Panc1 (cell line): Measurements from ENCODE around the gene TMEM8B. TPM values are rescaled to one million over a fixed set of nuclear protein-coding genes. Genes with fewer than 3 reads are reported as not detected.

Experiments
- ATAC-seq: fragments of 200-7000 bp; cut with Tn5 transposase; 2 replicates; pipeline ENCODE4 v1.9.1; 2020; ENCODE audit warnings: mild to moderate bottlenecking, moderate library complexity
- BruUV-seq: library from RNA; stranded (reverse); fragments of 400-500 nt; replicated peaks from 2 replicates; lab custom pipeline; 2021; lab: Mats Ljungman, UMichigan
- CTCF ChIA-PET: fragments of 300-600 bp; sonication (Branson Sonifier 250); formaldehyde crosslinking; loops from one replicate; lab custom pipeline; 2022; ENCODE audit warnings: antibody characterized with exemption; lab: Charles Lee
- POLR2A ChIA-PET: fragments of 300-600 bp; sonication (Branson Sonifier 250); formaldehyde crosslinking; loops from one replicate; lab custom pipeline; 2022; ENCODE audit warnings: antibody characterized with exemption; lab: Charles Lee
- DNase-seq: peaks from one replicate; pipeline ENCODE4 v3.0.0-alpha.2; 2010; ENCODE audit warnings: low read depth, low spot score
- H3K27ac ChIP-seq: 2 replicates; pipeline ENCODE4 v1.5.1; 2011; ENCODE audit warnings: mild to moderate bottlenecking, low read length, inconsistent platforms
- H3K27me3 ChIP-seq: fragments of 200-500 bp; sonication (Bioruptor generic); 2 replicates; pipeline ENCODE4 v1.6.0; 2014; ENCODE audit warnings: low read length, inconsistent platforms; ENCODE audit not compliant: control insufficient read depth, insufficient read depth
- H3K36me3 ChIP-seq: fragments of 200-500 bp; sonication (Bioruptor generic); 2 replicates; pipeline ENCODE4 v1.5.1; 2014; ENCODE audit warnings: inconsistent platforms, mild to moderate bottlenecking, low read length, moderate library complexity; ENCODE audit not compliant: control insufficient read depth, insufficient read depth
- H3K4me1 ChIP-seq: 2 replicates; pipeline ENCODE4 v1.5.1; 2011; ENCODE audit warnings: inconsistent platforms, mild to moderate bottlenecking, low read length, moderate library complexity; ENCODE audit not compliant: control insufficient read depth, insufficient read depth
- H3K4me3 ChIP-seq, 2 experiments: 2 replicates each; pipeline ENCODE4 v1.5.1; 2011 to 2012; ENCODE audit warnings: low read depth in 2 of 2, low read length in 2 of 2, mild to moderate bottlenecking in 2 of 2, inconsistent platforms in 1 of 2, moderate library complexity in 1 of 2
- H3K9me3 ChIP-seq: fragments of 200-500 bp; sonication (Bioruptor generic); 2 replicates; pipeline ENCODE4 v1.5.1; 2014; ENCODE audit warnings: low read depth, mild to moderate bottlenecking, inconsistent platforms, low read length, moderate library complexity; ENCODE audit not compliant: control insufficient read depth, insufficient read depth
- POLR2AphosphoS5 ChIP-seq: IDR thresholded peaks from 2 replicates; pipeline ENCODE4 v1.6.1; 2012; ENCODE audit warnings: mild to moderate bottlenecking, low read depth, low read length, moderate library complexity
- SIN3A ChIP-seq: IDR thresholded peaks from 2 replicates; pipeline ENCODE4 v1.6.1; 2012; ENCODE audit warnings: low read depth, mild to moderate bottlenecking, low read length, moderate library complexity, borderline replicate concordance; ENCODE audit not compliant: insufficient read depth
- TCF7L2 ChIP-seq: IDR thresholded peaks from 2 replicates; pipeline ENCODE4 v1.6.1; 2011; ENCODE audit warnings: mild to moderate bottlenecking, low read depth, low read length, inconsistent platforms
- in situ Hi-C: cut with HindIII; loops from 2 replicates; pipeline ENCODE4 v1.10.0; 2016; ENCODE audit warnings: low sequenced_read_pairs, low pct_unique_long_range_greater_than_20kb
- intact Hi-C: fragments of 100-400 bp; cut with micrococcal nuclease; formaldehyde crosslinking; loops from one replicate; pipeline ENCODE4 v1.10.0; 2022; ENCODE audit not compliant: unreplicated experiment
- total RNA-seq: library from RNA; stranded (reverse); gene quantifications from one replicate; pipeline ENCODE4 v1.2.1, GENCODE V29; 2021; ENCODE audit not compliant: unreplicated experiment
- TF ChIP-seq, protein P1 (sequence below), 2 experiments: IDR thresholded peaks; 2 replicates each; pipeline ENCODE4 v1.6.1; 2011 to 2012; ENCODE audit warnings: low read depth in 2 of 2, control low read depth in 1 of 2, low read length in 1 of 2, mild to moderate bottlenecking in 1 of 2, moderate library complexity in 1 of 2; ENCODE audit not compliant: insufficient read depth in 1 of 2
- TF ChIP-seq, protein P2 (sequence below): fragments of 450-650 bp; IDR thresholded peaks from 2 replicates; pipeline ENCODE4 v1.5.1; 2017; ENCODE audit warnings: mild to moderate bottlenecking

TMEM8B gene
- total RNA-seq, 1 experiment from 2014 or later: 7.9 TPM

DNA sequence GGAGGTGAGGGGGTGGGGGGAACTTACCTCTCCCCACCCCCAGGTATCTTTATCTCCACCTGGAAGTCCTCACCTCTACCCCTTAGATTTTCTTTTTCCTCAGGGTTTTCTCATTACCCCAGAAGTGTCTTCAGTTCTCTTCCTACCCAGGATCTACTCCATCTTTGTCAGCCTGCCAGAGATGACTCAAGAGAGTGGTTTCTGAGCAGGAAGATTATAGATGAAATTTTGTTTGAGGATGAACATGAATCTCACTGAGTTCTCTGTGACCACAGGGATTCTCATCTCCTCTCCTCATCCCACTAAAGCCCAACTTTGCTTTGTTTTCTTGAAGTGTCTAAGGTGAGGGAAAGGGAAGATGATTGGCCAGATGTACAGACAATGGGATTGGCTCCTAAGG is 9.0 kb upstream of the TMEM8B start:
- in situ Hi-C loops (no loop called here), intact Hi-C loops (no loop called here)
- ChIA-PET POLR2A (no interaction called here), CTCF (no interaction called here)
- TF ChIP-seq POLR2AphosphoS5: no peak
- TF ChIP-seq SIN3A: no peak
- TF ChIP-seq, protein P1, sequence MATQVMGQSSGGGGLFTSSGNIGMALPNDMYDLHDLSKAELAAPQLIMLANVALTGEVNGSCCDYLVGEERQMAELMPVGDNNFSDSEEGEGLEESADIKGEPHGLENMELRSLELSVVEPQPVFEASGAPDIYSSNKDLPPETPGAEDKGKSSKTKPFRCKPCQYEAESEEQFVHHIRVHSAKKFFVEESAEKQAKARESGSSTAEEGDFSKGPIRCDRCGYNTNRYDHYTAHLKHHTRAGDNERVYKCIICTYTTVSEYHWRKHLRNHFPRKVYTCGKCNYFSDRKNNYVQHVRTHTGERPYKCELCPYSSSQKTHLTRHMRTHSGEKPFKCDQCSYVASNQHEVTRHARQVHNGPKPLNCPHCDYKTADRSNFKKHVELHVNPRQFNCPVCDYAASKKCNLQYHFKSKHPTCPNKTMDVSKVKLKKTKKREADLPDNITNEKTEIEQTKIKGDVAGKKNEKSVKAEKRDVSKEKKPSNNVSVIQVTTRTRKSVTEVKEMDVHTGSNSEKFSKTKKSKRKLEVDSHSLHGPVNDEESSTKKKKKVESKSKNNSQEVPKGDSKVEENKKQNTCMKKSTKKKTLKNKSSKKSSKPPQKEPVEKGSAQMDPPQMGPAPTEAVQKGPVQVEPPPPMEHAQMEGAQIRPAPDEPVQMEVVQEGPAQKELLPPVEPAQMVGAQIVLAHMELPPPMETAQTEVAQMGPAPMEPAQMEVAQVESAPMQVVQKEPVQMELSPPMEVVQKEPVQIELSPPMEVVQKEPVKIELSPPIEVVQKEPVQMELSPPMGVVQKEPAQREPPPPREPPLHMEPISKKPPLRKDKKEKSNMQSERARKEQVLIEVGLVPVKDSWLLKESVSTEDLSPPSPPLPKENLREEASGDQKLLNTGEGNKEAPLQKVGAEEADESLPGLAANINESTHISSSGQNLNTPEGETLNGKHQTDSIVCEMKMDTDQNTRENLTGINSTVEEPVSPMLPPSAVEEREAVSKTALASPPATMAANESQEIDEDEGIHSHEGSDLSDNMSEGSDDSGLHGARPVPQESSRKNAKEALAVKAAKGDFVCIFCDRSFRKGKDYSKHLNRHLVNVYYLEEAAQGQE (IDR thresholded peaks at IDR 0.05; ENCODE audit: insufficient read depth in 1 of 2, low read depth in 2 of 2, low read length in 1 of 2): no peak
- TF ChIP-seq, protein P2, sequence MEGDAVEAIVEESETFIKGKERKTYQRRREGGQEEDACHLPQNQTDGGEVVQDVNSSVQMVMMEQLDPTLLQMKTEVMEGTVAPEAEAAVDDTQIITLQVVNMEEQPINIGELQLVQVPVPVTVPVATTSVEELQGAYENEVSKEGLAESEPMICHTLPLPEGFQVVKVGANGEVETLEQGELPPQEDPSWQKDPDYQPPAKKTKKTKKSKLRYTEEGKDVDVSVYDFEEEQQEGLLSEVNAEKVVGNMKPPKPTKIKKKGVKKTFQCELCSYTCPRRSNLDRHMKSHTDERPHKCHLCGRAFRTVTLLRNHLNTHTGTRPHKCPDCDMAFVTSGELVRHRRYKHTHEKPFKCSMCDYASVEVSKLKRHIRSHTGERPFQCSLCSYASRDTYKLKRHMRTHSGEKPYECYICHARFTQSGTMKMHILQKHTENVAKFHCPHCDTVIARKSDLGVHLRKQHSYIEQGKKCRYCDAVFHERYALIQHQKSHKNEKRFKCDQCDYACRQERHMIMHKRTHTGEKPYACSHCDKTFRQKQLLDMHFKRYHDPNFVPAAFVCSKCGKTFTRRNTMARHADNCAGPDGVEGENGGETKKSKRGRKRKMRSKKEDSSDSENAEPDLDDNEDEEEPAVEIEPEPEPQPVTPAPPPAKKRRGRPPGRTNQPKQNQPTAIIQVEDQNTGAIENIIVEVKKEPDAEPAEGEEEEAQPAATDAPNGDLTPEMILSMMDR: no peak
- no peak for TF ChIP-seq TCF7L2
- ATAC-seq: no peak
- no peaks in the 10 kb centered on the region; the same call in 1 of the 2 replicates for H3K4me1 ChIP-seq
- no TSS peak for BruUV-seq
- no peak overlapping the region for H3K27ac ChIP-seq
- H3K9me3 ChIP-seq: no peaks in the 10 kb centered on the region
- H3K36me3 ChIP-seq: no peaks in the 10 kb centered on the region
- no peak overlapping the region for H3K4me3 ChIP-seq
- DNase-seq: no peak
- H3K27me3 ChIP-seq: peaks cover 3% of the 10 kb centered on the region; the same call in 1 of the 2 replicates

- Histone ChIP-seq H3K9me3 (no peaks in the 10 kb centered on the region), H3K27ac (no peak overlapping the region), H3K36me3 (no peaks in the 10 kb centered on the region), H3K4me3 (no peak overlapping the region), H3K27me3 (no peaks in the 10 kb centered on the region), H3K4me1 (no peaks in the 10 kb centered on the region)
- DNase-seq: no peak
- POLR2A ChIA-PET: no interaction called here
- ATAC-seq: no peak
- BruUV-seq: no TSS peak
- TF ChIP-seq SIN3A (no peak), TCF7L2 (no peak), POLR2AphosphoS5 (no peak)
- TF ChIP-seq, protein P1 (IDR thresholded peaks at IDR 0.05; ENCODE audit: insufficient read depth in 1 of 2, low read depth in 2 of 2, low read length in 1 of 2): no peak
- TF ChIP-seq, protein P2: no peak
- CTCF ChIA-PET: interaction anchor here (0.6 kb wide), 2 partner anchors 11 to 640 kb away, joined by 3 to 6 read pairs; no protein-coding TSS in a partner anchor
- intact Hi-C loops: no loop called here
- in situ Hi-C loops: no loop called here
Observed at GRCh38 chr9:35822926-35823325, 6.1 kb upstream of the TMEM8B start.
